Kidney (tissue), 14 donors: ENCODE measurements around the gene COPS3. TPM values are rescaled to one million over a fixed set of nuclear protein-coding genes. Genes with fewer than 3 reads are reported as not detected.

ENCODE experiments used
- DNase-seq, 5 donors: peaks; one replicate each; pipeline ENCODE4 v3.0.0-alpha.2; 2013 to 2020
- FAIRE-seq: peaks from 2 replicates; lab custom pipeline; 2012; peaks lifted over from hg19 to GRCh38; lab: Jason Lieb, UNC
- H3K27ac ChIP-seq, 2 donors: one replicate each; pipeline ENCODE4 v1.7.0; 2013; ENCODE audit warnings: low read depth in 2 of 2, low read length in 2 of 2, inconsistent platforms in 1 of 2
- H3K27me3 ChIP-seq: one replicate; pipeline ENCODE4 v1.7.1; 2013; ENCODE audit warnings: low read length, inconsistent platforms; ENCODE audit not compliant: control insufficient read depth, insufficient read depth
- H3K36me3 ChIP-seq, 3 donors: one replicate each; pipeline versions ENCODE4 v1.7.0 to v1.7.1; 2013; ENCODE audit warnings: low read length in 3 of 3, control low read depth in 1 of 3, inconsistent platforms in 1 of 3; ENCODE audit not compliant: insufficient read depth in 3 of 3, control insufficient read depth in 2 of 3
- H3K4me1 ChIP-seq, 3 donors: one replicate each; pipeline versions ENCODE4 v1.7.0 to v1.7.1; 2013; ENCODE audit warnings: low read length in 3 of 3, inconsistent platforms in 1 of 3, low read depth in 1 of 3; ENCODE audit not compliant: control insufficient read depth in 2 of 3, insufficient read depth in 2 of 3
- H3K4me3 ChIP-seq, 3 donors: one replicate each; pipeline versions ENCODE4 v1.7.0 to v1.8.1; 2013; ENCODE audit warnings: low read length in 3 of 3, control low read depth in 1 of 3, inconsistent platforms in 1 of 3
- H3K9ac ChIP-seq, 3 donors: one replicate each; pipeline versions ENCODE4 v1.7.0 to v1.7.1; 2013; ENCODE audit warnings: low read length in 3 of 3, control low read depth in 1 of 3, inconsistent platforms in 1 of 3
- H3K9me3 ChIP-seq, 3 donors: one replicate each; pipeline versions ENCODE4 v1.7.0 to v1.7.1; 2013; ENCODE audit warnings: low read length in 3 of 3, control low read depth in 1 of 3, inconsistent platforms in 1 of 3; ENCODE audit not compliant: control insufficient read depth in 2 of 3, insufficient read depth in 1 of 3
- CTCF ChIP-seq: IDR thresholded peaks from 3 replicates; pipeline ENCODE4 v1.5.1; 2012; ENCODE audit warnings: mild to moderate bottlenecking, moderate library complexity, borderline replicate concordance; ENCODE audit not compliant: insufficient read depth; ENCODE audit errors: extremely low read depth
- intact Hi-C: fragments of 100-400 bp; cut with DNase I; formaldehyde crosslinking; loops from one replicate; pipeline ENCODE4 v1.11.1; 2022
- polyA plus RNA-seq: library from polyadenylated mRNA; stranded (reverse); fragments of 350-450 nt; fragmentation: Illumina TruSeq; extraction: RNeasy Lipid Tissue Mini Kit (QIAGEN cat#74804); gene quantifications from one replicate; pipeline ENCODE4 v1.2.3, GENCODE V29; 2014; ENCODE audit warnings: low read depth, low replicate concordance; ENCODE audit not compliant: insufficient read depth
- total RNA-seq: library from RNA; stranded (reverse); fragmentation: NEBNext Ultra II Directional; extraction: Animal tissue kit (Norgen Biotek cat#: 25700); gene quantifications from one replicate; pipeline ENCODE4 v1.2.1, GENCODE V29; 2021
- donor health status: control.
- donor health status: control.
- donor health status: control.
- donor health status: control.
- donor health status: control.
- donor health status: DM: yes; HTN: yes; CAD: no.
- donor health status: Normal renal cell carcinoma (clear cell type).

COPS3 gene
- total and polyA plus RNA-seq, 2 donors from 2014 or later = 46.9 to 48.1 TPM

- DNase-seq (peak in 1 of 5 donors; percentile 48), FAIRE-seq (no peak)
- Histone ChIP-seq H3K4me3 (no peak overlapping the region), H3K27me3 (no peaks in the 10 kb centered on the region), H3K27ac (no peak overlapping the region), H3K9ac (no peak overlapping the region), H3K36me3 (no peaks in the 10 kb centered on the region), H3K9me3 (no peaks in the 10 kb centered on the region), H3K4me1 (no peaks in the 10 kb centered on the region)
- no peak for TF ChIP-seq CTCF
- intact Hi-C loops = no loop called here
These were observed 39.8 kb upstream of the COPS3 start for GRCh38 chr17:17320911-17321220.

GRCh38 chr17:17320188-17320910, 39.3 kb upstream of the COPS3 start:
- Histone ChIP-seq H3K4me1 (no peaks in the 10 kb centered on the region), H3K27me3 (no peaks in the 10 kb centered on the region), H3K4me3 (no peak overlapping the region), H3K9ac (no peak overlapping the region), H3K36me3 (no peaks in the 10 kb centered on the region), H3K27ac (no peak overlapping the region), H3K9me3 (no peaks in the 10 kb centered on the region)
- DNase-seq = no peak
- intact Hi-C loops = no loop called here
- FAIRE-seq = no peak
- TF ChIP-seq CTCF = no peak

- intact Hi-C loops = no loop called here
- no peaks in the 10 kb centered on the region for H3K27me3 ChIP-seq
- no peak overlapping the region for H3K9ac ChIP-seq
- H3K4me3 ChIP-seq = no peak overlapping the region
- no peak for TF ChIP-seq CTCF
- H3K27ac ChIP-seq = no peak overlapping the region
- no peaks in the 10 kb centered on the region for H3K9me3 ChIP-seq
- H3K36me3 ChIP-seq = no peaks in the 10 kb centered on the region
- no peaks in the 10 kb centered on the region for H3K4me1 ChIP-seq
- FAIRE-seq (no peak), DNase-seq (peak in 1 of 5 donors; percentile 34)
These were observed 34.2 kb upstream of the COPS3 start for GRCh38 chr17:17315142-17315821.
